Smooth muscle cell of the brain vasculature (primary cell): ENCODE results near the gene UHRF2.
"Not testable (repeated sequence)": the region's sequence is repeated elsewhere in the genome, so short reads cannot be mapped to it uniquely, and the experiment has no call there.

Experiments
- DNase-seq: peaks from one replicate; pipeline ENCODE4 v3.0.0-alpha.2; 2012; ENCODE audit warnings: low read depth, low spot score

The UHRF2 gene

GRCh38 chr9:6426117-6426516 lies 13.1 kb downstream of the UHRF2 start:
- no peak for DNase-seq

GRCh38 chr9:6428940-6429889 lies 16.2 kb downstream of the UHRF2 start:
- no peak for DNase-seq

- DNase-seq = no peak
Observed at GRCh38 chr9:6431038-6431437, 18.0 kb downstream of the UHRF2 start.

DNA sequence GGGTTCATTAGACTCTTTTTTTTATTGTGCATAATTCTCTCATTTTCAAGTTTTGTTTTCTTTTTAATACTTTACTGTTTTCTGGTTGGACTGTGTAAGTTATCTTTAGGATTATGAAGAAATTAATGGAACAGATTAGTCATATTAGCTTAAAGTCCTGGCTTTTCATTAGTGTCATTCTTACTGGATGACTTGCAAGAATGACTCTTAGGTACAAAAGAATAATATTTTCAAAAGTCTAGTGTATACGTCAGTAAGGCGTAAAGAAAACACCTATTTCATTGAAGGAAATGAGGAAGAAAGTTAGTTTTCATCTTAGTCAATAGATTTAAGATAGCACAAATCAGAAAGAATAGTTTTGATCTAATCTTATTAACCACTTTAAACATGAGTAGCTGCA lies 20.4 kb downstream of the UHRF2 start:
- no peak for DNase-seq

DNA sequence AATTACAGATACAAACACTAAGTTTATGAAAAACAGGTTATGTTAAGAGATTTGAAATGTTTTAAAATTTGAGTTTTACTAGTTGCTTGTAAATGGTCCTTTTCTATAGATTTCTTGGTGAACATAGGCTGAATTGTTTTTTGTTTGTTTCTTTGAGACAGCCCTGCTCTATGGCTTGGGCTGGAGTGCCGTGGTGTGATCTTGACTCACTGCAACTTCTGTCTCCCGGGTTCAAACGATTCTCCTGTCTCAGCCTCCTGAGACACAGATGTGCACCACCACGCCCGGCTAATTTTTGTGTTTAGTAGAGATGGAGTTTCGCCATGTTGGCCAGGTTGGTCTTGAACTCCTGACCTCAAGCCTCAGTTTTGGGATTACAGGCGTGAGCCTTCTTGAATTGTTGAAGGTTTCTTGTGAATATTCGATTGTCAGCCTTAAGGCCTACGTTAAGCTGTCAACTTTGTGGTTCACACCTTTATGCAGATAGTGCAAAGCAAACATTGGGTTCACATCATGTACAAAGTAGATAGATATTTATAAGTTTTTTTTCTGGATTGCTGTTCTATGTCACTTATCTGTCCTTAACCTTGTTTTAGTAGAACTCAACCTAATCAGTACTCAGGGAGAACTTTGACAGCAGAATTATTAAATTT lies 26.2 kb downstream of the UHRF2 start:
- DNase-seq = no peak

DNA sequence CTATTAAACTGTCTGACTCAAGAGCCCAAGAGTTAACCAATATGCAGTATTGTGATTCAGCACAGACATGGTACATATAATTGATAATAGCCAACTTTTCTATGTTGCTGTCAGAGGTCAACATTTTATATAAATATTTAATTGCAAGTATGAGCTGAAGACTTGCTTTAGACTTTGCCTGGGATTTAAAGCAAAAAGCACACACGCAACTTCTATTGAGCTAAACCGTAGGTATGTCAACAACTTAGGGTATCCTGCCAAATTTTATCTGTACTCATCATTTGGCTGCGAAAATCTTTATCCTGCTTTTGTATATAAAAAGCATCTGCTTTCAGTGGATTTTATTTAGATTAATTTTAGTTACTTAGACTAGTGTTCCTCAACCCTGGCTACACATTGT lies 27.4 kb downstream of the UHRF2 start:
- DNase-seq = no peak

DNA sequence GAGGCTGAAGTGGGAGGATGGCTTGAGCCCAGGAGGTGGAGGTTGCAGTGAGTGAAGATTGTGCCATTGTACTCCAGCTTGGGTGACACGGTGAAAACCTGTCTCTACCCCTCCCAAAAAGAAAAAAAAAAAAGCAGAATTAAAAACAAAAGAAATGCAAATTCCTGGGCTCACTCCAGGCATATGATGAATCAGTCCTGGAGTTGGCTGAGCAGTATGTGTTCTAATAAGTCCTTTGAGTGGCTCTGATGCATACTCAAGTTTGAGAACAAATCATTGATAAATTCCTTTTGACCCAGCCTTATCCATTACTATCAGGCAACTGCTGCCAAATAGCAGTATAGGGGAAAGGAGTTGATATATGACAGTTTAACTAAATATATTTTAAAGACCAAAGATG lies 28.3 kb downstream of the UHRF2 start:
- DNase-seq = no peak

- no peak for DNase-seq
Observed at GRCh38 chr9:6443661-6444060, 30.7 kb downstream of the UHRF2 start.

- DNase-seq = no peak
Observed at GRCh38 chr9:6444128-6444527, 31.1 kb downstream of the UHRF2 start.

DNA sequence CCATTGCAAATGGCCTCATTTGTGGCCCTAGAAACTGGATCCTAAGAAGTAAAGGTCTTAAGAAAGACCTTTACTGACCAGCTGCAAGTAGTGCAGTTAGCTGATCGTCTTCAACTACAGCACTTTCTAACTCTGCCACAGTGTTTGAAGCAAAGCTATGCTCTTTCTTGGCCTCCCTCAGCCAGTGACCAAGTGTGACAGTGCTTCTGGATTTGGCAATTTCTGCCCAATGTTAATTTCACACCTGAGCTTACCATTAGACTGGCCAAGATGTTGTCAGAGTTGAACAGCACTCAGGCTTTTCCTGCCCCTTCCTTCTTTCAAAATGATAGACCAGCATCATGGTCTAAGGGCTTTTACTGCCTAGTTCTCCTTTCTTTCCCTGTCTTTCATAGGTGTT lies 36.1 kb downstream of the UHRF2 start:
- DNase-seq = no peak

GRCh38 chr9:6449645-6450044 lies 36.6 kb downstream of the UHRF2 start:
- DNase-seq = no peak

- no peak for DNase-seq
Observed at GRCh38 chr9:6450641-6451375, 37.8 kb downstream of the UHRF2 start.

DNA sequence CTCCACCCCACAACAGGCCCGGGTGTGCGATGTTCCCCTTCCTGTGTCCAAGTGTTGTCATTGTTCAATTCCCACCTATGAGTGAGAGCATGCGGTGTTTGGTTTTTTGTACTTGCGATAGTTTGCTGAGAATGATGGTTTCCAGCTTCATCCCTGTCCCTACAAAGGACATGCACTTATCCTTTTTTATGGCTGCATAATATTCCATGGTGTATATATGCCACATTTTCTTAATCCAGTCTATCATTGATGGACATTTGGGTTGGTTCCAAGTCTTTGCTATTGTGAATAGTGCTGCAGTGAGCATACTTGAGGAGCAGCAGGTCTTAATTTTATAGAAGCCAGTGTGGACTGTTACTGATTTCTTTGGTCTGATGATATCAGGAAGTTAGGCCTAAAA lies 42.3 kb downstream of the UHRF2 start:
- DNase-seq = not testable (repeated sequence)

DNA sequence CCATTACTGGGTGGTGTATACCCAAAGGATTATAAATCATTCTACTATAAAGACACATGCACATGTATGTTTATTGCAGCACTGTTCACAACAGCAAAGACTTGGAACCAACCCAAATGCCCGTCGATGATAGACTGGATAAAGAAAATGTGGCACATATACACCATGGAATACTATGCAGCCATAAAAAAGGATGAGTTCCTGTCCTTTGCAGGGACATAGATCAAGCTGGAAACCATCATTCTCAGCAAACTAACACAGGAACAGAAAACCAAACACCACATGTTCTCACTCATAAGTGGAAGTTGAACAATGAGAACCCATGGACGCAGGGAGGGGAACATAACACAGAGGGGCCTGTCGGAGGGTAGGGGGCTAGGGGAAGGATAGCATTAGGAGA lies 45.7 kb downstream of the UHRF2 start:
- DNase-seq = not testable (repeated sequence)

- no peak for DNase-seq
Observed at GRCh38 chr9:6459718-6460117, 46.7 kb downstream of the UHRF2 start.

GRCh38 chr9:6460189-6460768 lies 47.3 kb downstream of the UHRF2 start:
- DNase-seq = no peak

- DNase-seq = no peak
Observed at GRCh38 chr9:6461619-6462018, 48.6 kb downstream of the UHRF2 start.

DNA sequence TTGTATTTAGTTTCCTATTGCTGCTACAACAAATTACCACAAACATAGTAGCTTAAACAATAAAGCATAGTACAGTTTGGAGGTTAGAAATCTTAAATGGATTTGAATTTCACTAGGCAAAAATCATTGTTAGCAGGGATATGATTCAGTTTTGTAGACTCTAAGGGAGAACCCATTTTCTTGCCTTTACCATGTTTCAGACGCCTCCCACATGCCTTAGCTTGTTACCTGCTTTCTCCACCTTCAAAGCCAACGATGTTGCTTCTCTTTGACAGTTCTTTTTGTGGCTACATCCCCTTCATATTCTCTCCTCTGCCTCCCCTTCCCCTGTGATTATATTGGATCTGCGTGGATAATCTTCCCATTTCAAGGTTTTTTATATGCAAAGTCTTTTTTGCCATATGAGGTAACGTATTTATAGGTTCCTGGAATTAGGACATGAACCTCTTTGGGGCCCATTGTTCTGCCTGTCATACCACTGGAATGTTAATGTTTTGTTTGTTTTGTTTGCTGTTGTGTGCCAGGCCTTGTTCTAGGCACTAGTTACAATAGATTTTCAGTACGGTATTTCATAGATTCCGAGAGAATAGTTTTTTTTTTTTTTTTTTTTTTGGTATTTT lies 54.1 kb downstream of the UHRF2 start:
- DNase-seq = no peak

DNA sequence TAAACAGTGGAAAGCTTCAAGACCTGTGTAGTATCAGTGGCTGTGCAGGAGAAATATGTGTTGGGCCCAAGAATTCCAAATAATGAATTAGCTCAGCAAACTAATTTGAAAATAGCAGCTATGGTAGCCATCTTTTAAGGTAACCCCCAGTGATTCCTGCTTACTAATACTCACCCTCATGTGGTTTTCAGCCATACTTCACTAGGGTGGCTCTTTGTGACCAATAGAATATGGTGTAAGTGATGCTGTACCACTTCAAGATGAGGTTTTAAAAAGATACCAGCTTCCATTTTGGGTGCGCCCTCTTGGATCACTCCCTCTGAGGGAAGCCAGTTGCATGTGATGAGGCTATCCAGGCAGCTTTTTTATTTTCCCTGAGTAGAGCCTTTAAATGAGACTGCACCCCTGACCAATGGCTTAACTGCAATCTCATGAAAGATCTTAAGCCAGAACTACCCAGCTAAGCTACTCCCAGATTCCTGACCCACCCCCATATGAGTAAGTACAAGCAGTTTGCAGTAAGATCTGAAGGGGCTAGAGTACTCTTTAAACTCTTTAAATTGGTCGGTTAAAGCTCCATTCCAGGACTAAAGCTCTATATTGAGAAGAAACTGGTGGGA lies 58.3 kb downstream of the UHRF2 start:
- no peak for DNase-seq

DNA sequence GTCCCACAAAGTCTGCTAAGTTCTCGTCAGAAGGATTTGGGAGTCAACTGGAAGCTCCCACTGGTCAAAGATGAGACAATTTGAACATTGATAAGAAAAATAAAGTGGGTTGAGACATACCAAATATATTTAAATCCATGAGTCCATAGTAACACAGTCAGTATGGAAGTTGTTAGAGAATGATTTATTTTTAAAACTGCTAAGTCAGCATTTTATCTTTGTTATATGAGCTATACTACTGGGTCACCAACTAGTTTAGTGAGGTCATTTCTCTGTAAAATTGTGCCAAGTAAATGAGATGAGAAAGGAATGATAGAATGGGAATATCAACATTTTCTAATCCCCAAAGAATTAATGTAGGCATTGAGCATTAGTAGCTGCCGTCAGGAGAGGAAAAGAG lies 60.2 kb downstream of the UHRF2 start:
- no peak for DNase-seq

- DNase-seq = no peak
Observed at GRCh38 chr9:6479959-6480358, 67.0 kb downstream of the UHRF2 start.
